Fibroblast of skin of right biceps (primary cell): ENCODE measurements around the gene MED27.
"Not testable (repeated sequence)": the region's sequence is repeated elsewhere in the genome, so short reads cannot be mapped to it uniquely, and the experiment has no call there.

ENCODE experiments used
- DNase-seq: peaks from one replicate; pipeline ENCODE4 v3.0.0-alpha.2; 2013

The MED27 gene

DNA sequence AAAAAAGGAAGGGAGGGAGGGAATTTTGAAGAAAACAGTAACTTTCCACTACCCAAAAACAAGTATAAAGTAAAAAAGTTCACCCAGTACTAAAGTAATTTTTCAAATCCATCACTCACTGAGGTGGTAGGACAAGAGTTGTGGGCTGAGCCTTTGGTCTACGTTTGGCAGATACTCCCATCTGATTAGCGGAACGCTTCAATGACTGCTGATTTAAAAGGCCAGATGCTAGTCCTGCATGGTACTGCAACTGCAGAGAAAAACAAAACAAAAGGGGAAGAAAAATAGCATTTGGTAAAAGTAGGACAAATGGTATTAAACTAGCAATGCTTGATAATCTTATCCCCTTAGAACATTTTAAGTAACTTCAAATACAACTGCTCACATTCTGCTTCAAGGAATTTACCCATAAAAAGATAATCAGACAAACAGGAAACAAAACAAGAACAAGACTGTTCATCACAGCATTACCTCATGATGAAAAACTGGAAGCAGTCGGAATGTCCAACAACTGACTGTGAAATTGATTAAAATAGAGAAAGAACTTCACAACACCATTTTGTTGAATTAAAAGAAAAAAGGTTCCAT is 65.4 kb downstream of the MED27 start:
- DNase-seq: no peak

GRCh38 chr9:132012704-132013357 is 66.8 kb downstream of the MED27 start:
- no peak for DNase-seq

GRCh38 chr9:132011896-132012295 is 67.8 kb downstream of the MED27 start:
- no peak for DNase-seq

DNA sequence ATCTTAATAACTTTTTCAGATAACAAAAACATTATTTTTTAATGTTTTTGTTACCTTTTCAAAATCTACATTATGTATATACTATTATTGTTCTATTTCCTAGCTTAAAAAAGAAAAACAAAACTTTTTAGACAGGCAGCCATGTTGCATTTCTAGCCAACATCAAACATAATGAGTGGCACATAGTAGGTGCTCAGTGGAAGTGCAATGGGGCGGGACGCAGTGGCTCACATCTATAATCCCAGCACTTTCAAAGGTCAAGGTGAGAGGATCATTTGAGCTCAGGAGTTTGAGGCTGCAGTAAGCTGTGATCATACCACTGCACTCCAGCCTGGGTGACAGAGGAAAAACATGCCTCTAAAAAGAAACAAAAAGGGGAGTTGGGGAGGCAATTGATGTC is 68.4 kb downstream of the MED27 start:
- DNase-seq: no peak

DNA sequence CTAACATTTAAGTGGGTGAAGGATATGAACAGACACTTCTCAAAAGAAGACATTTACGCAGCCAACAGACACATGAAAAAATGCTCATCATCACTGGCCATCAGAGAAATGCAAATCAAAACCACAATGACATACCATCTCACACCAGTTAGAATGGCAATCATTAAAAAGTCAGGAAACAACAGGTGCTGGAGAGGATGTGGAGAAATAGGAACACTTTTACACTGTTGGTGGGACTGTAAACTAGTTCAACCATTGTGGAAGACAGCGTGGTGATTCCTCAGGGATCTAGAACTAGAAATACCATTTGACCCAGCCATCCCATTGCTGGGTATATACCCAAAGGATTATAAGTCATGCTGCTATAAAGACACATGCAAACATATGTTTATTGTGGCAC is 69.5 kb downstream of the MED27 start:
- DNase-seq: not testable (repeated sequence)

GRCh38 chr9:132008855-132009812 is 70.5 kb downstream of the MED27 start:
- peak; percentile 46 for DNase-seq

DNA sequence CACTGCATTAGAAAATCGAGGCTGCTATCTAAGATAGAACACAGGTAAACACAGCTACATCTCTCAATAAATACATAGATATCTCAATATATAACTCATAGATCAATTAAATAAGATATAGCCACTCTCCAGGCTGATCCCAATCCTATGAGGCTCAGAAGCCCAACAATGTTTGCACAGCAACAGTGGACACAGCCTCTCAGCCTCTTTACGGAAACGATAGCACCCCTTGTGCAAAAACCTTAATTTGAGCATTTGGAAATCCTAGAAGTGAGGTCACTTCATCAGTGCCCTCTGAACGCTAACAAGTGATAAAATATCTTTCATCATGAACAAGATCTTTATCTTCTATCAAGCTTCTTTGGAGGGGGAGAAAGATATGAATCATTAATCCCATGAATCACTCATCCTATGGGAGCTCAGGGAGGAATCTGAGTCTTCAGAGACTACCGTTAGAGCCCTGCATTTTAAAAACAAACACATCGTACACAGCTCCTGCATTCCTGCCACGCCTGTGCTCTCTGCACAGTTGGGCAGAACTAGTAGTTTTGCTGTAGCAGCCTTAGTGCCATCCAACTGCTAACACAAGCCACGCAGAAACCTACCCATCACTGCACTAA is 71.4 kb downstream of the MED27 start:
- peak; percentile 84 for DNase-seq

GRCh38 chr9:132007371-132008025 is 72.2 kb downstream of the MED27 start:
- DNase-seq: no peak

- DNase-seq: peak; percentile 61
These were observed 72.8 kb downstream of the MED27 start for GRCh38 chr9:132006677-132007370.

GRCh38 chr9:132005899-132006298 is 73.8 kb downstream of the MED27 start:
- DNase-seq: no peak

GRCh38 chr9:132004323-132004722 is 75.3 kb downstream of the MED27 start:
- no peak for DNase-seq

- DNase-seq: no peak
These were observed 75.8 kb downstream of the MED27 start for GRCh38 chr9:132003896-132004295.

DNA sequence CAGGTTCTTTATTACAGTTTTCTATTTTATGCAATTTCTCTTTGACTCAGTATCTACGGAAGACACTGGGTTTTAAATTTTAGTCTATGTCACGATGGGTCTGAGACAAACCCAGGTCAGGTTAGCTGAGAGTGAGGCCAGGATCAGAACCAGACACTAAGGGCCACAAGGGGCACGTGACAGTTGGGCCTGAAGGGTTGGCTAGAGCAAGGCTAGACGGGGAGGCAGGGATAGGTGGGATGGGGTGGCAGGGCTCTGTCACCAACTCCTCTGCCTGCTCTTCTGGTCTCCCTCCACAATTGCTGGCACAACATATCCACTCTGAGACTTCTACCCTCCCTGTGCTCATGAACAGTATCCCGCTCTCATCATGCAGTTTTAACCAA is 76.4 kb downstream of the MED27 start:
- no peak for DNase-seq

DNA sequence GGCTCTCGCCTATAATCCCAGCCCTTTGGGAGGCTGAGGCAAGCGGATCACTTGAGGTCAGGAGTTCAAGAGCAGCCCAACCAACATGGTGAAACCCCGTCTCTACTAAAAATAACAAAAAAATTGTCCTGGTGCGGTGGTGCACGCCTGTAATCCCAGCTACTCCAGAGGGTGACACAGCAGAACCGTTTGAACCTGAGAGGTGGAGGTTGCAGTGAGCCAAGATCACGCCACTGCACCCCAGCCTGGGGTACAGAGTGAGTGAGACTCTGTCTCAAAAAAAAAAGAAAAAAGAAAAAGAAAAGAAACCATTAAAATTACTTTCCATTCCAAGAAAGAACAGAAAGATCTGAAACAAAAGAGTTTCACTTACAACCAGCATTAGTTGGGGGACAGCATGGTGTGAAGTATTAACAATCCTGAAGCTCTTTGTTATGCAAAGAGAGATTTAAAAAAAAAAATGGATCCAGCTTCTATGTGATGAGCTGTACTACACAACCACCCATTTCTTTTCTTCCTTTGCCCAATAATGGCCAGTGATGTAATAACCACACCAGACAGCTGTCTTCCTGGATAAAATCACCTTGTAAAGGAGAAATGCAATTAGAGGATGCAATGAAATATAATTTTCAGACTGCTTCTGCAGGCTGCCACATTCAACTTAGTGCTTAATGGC is 76.9 kb downstream of the MED27 start:
- no peak for DNase-seq

GRCh38 chr9:132001567-132001966 is 78.1 kb downstream of the MED27 start:
- peak; percentile 45 for DNase-seq

DNA sequence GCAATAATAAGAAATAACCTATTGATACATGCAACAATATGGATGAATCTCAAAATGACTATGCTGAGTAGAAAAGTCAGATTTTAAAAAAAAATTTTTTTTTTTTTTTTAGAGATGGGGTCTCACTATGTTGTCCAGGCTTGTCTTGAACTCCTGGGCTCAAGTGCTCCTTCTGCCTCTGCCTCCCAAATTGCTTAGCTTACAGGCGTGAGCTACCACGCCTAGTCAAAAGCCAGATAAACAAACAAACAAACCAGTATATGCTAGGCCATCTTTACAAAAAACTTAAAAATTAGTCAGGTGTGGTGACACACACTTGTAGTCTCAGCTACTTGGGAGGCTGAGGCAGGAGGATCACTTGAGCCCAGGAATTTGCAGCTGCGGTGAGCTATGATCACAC is 79.0 kb downstream of the MED27 start:
- DNase-seq: no peak

GRCh38 chr9:131999692-132000551 is 79.7 kb downstream of the MED27 start:
- DNase-seq: peak; percentile 83

- DNase-seq: no peak
These were observed 81.9 kb downstream of the MED27 start for GRCh38 chr9:131997779-131998178.

GRCh38 chr9:131997076-131997475 is 82.6 kb downstream of the MED27 start:
- no peak for DNase-seq

DNA sequence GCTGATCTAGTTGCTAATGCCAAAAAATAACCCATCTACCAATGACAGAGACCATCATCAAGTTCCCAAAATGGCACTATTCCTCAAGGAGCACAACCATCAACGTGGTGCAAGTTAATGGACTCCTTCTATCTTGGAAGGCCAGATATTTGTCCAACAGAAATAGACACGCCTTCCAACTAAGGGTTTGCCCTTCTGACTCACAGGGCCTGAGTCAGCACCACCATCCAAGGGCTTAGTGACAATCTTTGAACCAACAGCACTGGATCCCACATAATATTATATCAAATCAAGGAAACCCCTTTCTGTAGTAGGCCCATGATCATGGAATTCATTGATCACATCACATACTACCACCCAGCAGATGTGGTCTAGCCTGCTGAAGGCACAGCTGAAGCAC is 84.3 kb downstream of the MED27 start:
- no peak for DNase-seq
